ENCODE results near the gene FHIT.

Gene FHIT

DNA sequence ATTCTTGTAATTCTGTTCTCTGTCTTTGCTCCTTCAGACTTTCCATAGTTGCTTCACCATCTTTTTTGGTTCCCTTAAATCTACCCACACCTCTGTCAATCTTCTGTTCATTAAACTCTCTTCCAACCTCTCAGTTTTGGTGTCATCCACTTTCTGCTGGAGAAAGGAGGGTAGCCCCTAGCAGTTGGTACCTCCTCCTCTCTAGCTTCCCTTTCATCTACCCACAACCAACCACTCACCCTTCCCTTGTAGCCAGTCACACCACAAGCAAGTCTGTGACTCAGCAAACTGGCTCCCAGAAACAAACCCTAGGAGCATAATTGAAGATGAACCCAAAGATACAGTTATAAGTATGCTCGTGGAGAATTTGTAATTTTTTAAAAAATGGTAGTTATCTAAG lies 318.6 kb downstream of the FHIT start:
- no peak overlapping the region for H3K4me3 ChIP-seq (ENCODE audit: low read length)
- no peak for DNase-seq (ENCODE audit: low read depth)
- TF ChIP-seq, protein P1, sequence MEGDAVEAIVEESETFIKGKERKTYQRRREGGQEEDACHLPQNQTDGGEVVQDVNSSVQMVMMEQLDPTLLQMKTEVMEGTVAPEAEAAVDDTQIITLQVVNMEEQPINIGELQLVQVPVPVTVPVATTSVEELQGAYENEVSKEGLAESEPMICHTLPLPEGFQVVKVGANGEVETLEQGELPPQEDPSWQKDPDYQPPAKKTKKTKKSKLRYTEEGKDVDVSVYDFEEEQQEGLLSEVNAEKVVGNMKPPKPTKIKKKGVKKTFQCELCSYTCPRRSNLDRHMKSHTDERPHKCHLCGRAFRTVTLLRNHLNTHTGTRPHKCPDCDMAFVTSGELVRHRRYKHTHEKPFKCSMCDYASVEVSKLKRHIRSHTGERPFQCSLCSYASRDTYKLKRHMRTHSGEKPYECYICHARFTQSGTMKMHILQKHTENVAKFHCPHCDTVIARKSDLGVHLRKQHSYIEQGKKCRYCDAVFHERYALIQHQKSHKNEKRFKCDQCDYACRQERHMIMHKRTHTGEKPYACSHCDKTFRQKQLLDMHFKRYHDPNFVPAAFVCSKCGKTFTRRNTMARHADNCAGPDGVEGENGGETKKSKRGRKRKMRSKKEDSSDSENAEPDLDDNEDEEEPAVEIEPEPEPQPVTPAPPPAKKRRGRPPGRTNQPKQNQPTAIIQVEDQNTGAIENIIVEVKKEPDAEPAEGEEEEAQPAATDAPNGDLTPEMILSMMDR (conservative IDR thresholded peaks at IDR 0.05; ENCODE audit: low read depth, low read length), result no peak

DNA sequence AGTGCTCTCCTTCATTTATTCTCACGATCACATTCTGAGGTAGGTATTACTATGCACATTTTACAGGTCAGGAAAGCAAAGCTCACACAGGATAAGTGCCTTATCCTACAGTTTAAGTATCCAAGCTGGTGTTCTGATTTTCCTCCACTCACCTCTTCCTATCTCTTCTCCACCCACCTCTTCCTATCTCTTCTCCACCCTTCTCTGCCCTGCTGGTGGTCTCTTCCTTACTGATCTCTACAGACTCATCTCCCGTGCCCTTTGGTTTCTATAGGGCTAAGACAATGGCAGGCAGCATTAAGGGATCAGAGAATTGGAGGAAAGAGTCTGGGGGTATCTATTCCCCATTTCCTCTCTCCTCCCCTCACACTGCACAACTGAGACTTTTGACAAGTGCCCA lies 319.1 kb downstream of the FHIT start:
- TF ChIP-seq, protein P1 (conservative IDR thresholded peaks at IDR 0.05; ENCODE audit: low read depth, low read length), result no peak
- DNase-seq (ENCODE audit: low read depth), result no peak
- H3K4me3 ChIP-seq (ENCODE audit: low read length), result no peak overlapping the region

DNA sequence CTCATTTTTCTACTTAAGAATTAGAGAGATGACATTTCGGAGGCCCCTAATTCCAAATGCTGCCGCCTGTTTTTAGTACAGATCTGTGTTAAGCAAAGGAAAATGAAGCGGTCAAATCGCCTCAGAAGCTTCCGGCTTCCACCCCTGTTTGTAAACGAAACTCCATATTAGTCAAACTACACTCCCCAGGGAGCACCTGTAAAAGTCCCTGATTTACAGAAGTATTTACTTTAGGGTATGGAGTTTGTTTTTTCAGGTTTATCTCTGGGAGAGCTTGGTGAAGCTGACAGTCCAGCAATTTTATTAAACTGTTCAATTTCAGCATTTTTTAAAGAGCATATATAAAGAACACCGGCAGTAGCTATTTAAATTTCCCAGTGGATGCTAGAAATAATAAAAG lies 319.8 kb downstream of the FHIT start:
- DNase-seq (ENCODE audit: low read depth), result no peak
- H3K4me3 ChIP-seq (ENCODE audit: low read length), result no peak overlapping the region
- TF ChIP-seq, protein P1 (conservative IDR thresholded peaks at IDR 0.05; ENCODE audit: low read depth, low read length), result no peak

DNA sequence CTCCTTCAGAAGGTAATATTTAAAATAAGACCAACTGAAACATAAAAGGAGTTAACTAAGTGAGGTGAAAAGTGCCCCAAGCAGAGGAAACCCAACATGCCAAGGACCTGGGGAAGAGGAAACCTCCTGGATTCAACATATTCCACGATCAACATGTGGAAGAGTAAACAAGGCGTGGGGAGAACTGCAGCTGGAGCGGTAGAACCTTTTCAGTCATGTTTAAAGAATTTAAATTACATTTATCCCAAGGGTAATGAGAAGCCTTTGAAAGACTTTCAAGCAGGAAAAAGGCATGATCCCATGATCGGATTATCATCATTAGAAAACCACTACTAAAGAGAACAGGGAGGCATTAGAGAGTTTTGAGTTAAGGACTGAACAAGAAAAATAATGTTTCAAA lies 330.7 kb downstream of the FHIT start:
- TF ChIP-seq, protein P1 (conservative IDR thresholded peaks at IDR 0.05; ENCODE audit: low read depth, low read length), result no peak
- no peak overlapping the region for H3K4me3 ChIP-seq (ENCODE audit: low read length)
- DNase-seq (ENCODE audit: low read depth), result peak; percentile 82

DNA sequence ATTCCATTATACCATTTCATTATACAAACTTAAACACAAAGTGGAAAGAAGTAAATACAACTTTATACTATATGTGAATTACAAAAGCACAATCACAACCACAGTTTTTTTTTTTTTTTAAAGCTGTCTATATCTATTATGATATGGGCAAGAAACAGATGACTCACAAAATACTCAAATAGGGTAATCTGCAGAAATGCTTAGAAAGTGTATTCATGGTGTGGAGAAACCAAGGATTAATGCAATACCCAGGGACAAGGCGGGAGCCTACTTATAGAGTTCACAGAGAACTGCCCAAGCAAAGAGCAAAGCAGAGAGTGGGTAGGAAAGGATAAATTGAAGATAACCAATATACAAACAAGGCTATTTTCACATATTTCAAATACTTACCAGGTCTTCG lies 332.0 kb downstream of the FHIT start:
- TF ChIP-seq, protein P1 (conservative IDR thresholded peaks at IDR 0.05; ENCODE audit: low read depth, low read length), result no peak
- peak; percentile 90 for DNase-seq (ENCODE audit: low read depth)
- no peak overlapping the region for H3K4me3 ChIP-seq (ENCODE audit: low read length)

DNA sequence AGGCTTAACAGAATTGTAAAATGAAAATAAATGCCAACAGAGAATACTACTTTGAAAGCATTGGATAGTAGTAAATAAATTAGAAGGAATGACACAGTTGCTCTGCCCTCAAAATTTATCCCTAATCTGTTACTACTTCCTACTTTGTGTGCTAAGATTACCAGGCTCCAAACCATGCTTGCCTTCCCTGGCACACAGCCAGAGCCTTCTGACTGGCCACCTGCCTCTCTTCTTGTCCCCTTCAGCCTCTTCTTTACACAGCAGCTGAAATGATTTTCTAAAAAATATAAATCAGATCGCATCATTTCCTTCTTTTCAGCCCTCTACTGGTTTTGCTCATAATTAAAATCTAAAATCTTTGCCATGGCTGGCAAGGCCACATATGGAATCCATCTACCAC lies 334.1 kb downstream of the FHIT start:
- no peak overlapping the region for H3K4me3 ChIP-seq (ENCODE audit: low read length)
- DNase-seq (ENCODE audit: low read depth), result no peak
- TF ChIP-seq, protein P1 (conservative IDR thresholded peaks at IDR 0.05; ENCODE audit: low read depth, low read length), result no peak

DNA sequence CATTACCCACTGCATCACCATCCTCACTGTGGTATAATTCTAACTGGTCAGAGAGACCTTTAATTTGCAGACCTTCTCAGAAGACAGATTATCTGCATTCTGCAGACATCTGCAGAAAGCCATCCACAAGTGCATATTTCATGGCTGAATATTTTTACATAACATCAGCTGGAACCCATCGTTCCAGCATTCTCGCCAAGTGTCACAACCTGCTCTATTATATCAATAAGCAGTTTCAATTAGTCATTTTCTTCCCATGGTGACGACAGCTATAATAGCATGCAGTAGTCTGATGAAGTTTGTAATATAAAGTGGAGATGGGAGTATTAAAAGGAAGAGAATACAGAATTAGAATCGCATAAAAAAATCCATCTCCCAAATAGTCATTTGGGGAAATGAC lies 334.7 kb downstream of the FHIT start:
- H3K4me3 ChIP-seq (ENCODE audit: low read length), result no peak overlapping the region
- TF ChIP-seq, protein P1 (conservative IDR thresholded peaks at IDR 0.05; ENCODE audit: low read depth, low read length), result no peak
- DNase-seq (ENCODE audit: low read depth), result no peak
